ENCODE measurements around the gene HES5.

Gene HES5

GRCh38 chr1:2567083-2567679 is 37.1 kb upstream of the HES5 start:
- H3K27me3 ChIP-seq (ENCODE audit: low read depth, low read length) = no peaks in the 10 kb centered on the region
- H3K36me3 ChIP-seq (ENCODE audit: control insufficient read depth in 1 of 2, insufficient read depth in 2 of 2, low read length in 2 of 2) = peaks cover 0 to 17% of the 10 kb centered on the region in 2 donors
- no peaks in the 10 kb centered on the region for H3K4me1 ChIP-seq (ENCODE audit: control insufficient read depth in 1 of 2, insufficient read depth in 2 of 2, low read length in 2 of 2)
- H3K4me3 ChIP-seq (ENCODE audit: low read depth in 1 of 2, low read length in 2 of 2) = no peak overlapping the region
- no peaks in the 10 kb centered on the region for H3K9me3 ChIP-seq (ENCODE audit: control insufficient read depth in 1 of 2, low read length in 2 of 2)
- no peak overlapping the region for H3K27ac ChIP-seq (ENCODE audit: low read length)

- H3K27me3 ChIP-seq (ENCODE audit: low read depth, low read length) = no peaks in the 10 kb centered on the region
- H3K36me3 ChIP-seq (ENCODE audit: control insufficient read depth in 1 of 2, insufficient read depth in 2 of 2, low read length in 2 of 2) = peaks cover 0 to 24% of the 10 kb centered on the region in 2 donors
- no peaks in the 10 kb centered on the region for H3K4me1 ChIP-seq (ENCODE audit: control insufficient read depth in 1 of 2, insufficient read depth in 2 of 2, low read length in 2 of 2)
- no peaks in the 10 kb centered on the region for H3K9me3 ChIP-seq (ENCODE audit: control insufficient read depth in 1 of 2, low read length in 2 of 2)
- H3K4me3 ChIP-seq (ENCODE audit: low read depth in 1 of 2, low read length in 2 of 2) = no peak overlapping the region
- H3K27ac ChIP-seq (ENCODE audit: low read length) = no peak overlapping the region
These were observed 36.3 kb upstream of the HES5 start for GRCh38 chr1:2566101-2567045.

GRCh38 chr1:2564815-2565374 is 34.8 kb upstream of the HES5 start:
- Histone ChIP-seq H3K36me3 (ENCODE audit: control insufficient read depth in 1 of 2, insufficient read depth in 2 of 2, low read length in 2 of 2) (peaks cover 0 to 36% of the 10 kb centered on the region in 2 donors), H3K4me1 (ENCODE audit: control insufficient read depth in 1 of 2, insufficient read depth in 2 of 2, low read length in 2 of 2) (no peaks in the 10 kb centered on the region), H3K9me3 (ENCODE audit: control insufficient read depth in 1 of 2, low read length in 2 of 2) (no peaks in the 10 kb centered on the region), H3K27ac (ENCODE audit: low read length) (no peak overlapping the region), H3K27me3 (ENCODE audit: low read depth, low read length) (no peaks in the 10 kb centered on the region), H3K4me3 (ENCODE audit: low read depth in 1 of 2, low read length in 2 of 2) (no peak overlapping the region)

GRCh38 chr1:2564006-2564814 is 34.1 kb upstream of the HES5 start:
- Histone ChIP-seq H3K4me1 (ENCODE audit: control insufficient read depth in 1 of 2, insufficient read depth in 2 of 2, low read length in 2 of 2) (no peaks in the 10 kb centered on the region), H3K9me3 (ENCODE audit: control insufficient read depth in 1 of 2, low read length in 2 of 2) (no peaks in the 10 kb centered on the region), H3K27ac (ENCODE audit: low read length) (no peak overlapping the region), H3K36me3 (ENCODE audit: control insufficient read depth in 1 of 2, insufficient read depth in 2 of 2, low read length in 2 of 2) (peaks cover 0 to 42% of the 10 kb centered on the region in 2 donors), H3K27me3 (ENCODE audit: low read depth, low read length) (no peaks in the 10 kb centered on the region), H3K4me3 (ENCODE audit: low read depth in 1 of 2, low read length in 2 of 2) (no peak overlapping the region)

GRCh38 chr1:2563205-2563604 is 33.1 kb upstream of the HES5 start:
- Histone ChIP-seq H3K4me3 (ENCODE audit: low read depth in 1 of 2, low read length in 2 of 2) (no peak overlapping the region), H3K27ac (ENCODE audit: low read length) (no peak overlapping the region), H3K36me3 (ENCODE audit: control insufficient read depth in 1 of 2, insufficient read depth in 2 of 2, low read length in 2 of 2) (peaks cover 4 to 48% of the 10 kb centered on the region in 2 donors), H3K9me3 (ENCODE audit: control insufficient read depth in 1 of 2, low read length in 2 of 2) (no peaks in the 10 kb centered on the region), H3K27me3 (ENCODE audit: low read depth, low read length) (no peaks in the 10 kb centered on the region), H3K4me1 (ENCODE audit: control insufficient read depth in 1 of 2, insufficient read depth in 2 of 2, low read length in 2 of 2) (no peaks in the 10 kb centered on the region)

- Histone ChIP-seq H3K27ac (ENCODE audit: low read length) (no peak overlapping the region), H3K27me3 (ENCODE audit: low read depth, low read length) (no peaks in the 10 kb centered on the region), H3K36me3 (ENCODE audit: control insufficient read depth in 1 of 2, insufficient read depth in 2 of 2, low read length in 2 of 2) (peaks cover 4 to 48% of the 10 kb centered on the region in 2 donors)
These were observed 32.1 kb upstream of the HES5 start for GRCh38 chr1:2561898-2562895.

GRCh38 chr1:2561446-2561845 is 31.4 kb upstream of the HES5 start:
- peaks cover 4 to 48% of the 10 kb centered on the region in 2 donors for H3K36me3 ChIP-seq (ENCODE audit: control insufficient read depth in 1 of 2, insufficient read depth in 2 of 2, low read length in 2 of 2)
- peaks cover 0 to 16% of the 10 kb centered on the region in 2 donors for H3K4me1 ChIP-seq (ENCODE audit: control insufficient read depth in 1 of 2, insufficient read depth in 2 of 2, low read length in 2 of 2)
- no peak overlapping the region for H3K27ac ChIP-seq (ENCODE audit: low read length)
- H3K27me3 ChIP-seq (ENCODE audit: low read depth, low read length) = no peaks in the 10 kb centered on the region
- H3K9me3 ChIP-seq (ENCODE audit: control insufficient read depth in 1 of 2, low read length in 2 of 2) = no peaks in the 10 kb centered on the region
- no peak overlapping the region for H3K4me3 ChIP-seq (ENCODE audit: low read depth in 1 of 2, low read length in 2 of 2)

More at GRCh38 chr1:2561898-2562895, 32.1 kb upstream of the HES5 start:
- H3K4me1 ChIP-seq (ENCODE audit: control insufficient read depth in 1 of 2, insufficient read depth in 2 of 2, low read length in 2 of 2) = peaks cover 0 to 9% of the 10 kb centered on the region in 2 donors
- H3K9me3 ChIP-seq (ENCODE audit: control insufficient read depth in 1 of 2, low read length in 2 of 2) = no peaks in the 10 kb centered on the region
- no peak overlapping the region for H3K4me3 ChIP-seq (ENCODE audit: low read depth in 1 of 2, low read length in 2 of 2)

- Histone ChIP-seq H3K36me3 (ENCODE audit: control insufficient read depth in 1 of 2, insufficient read depth in 2 of 2, low read length in 2 of 2) (peaks cover 4 to 48% of the 10 kb centered on the region in 2 donors), H3K27ac (ENCODE audit: low read length) (no peak overlapping the region), H3K27me3 (ENCODE audit: low read depth, low read length) (no peaks in the 10 kb centered on the region), H3K9me3 (ENCODE audit: control insufficient read depth in 1 of 2, low read length in 2 of 2) (no peaks in the 10 kb centered on the region), H3K4me3 (ENCODE audit: low read depth in 1 of 2, low read length in 2 of 2) (no peak overlapping the region), H3K4me1 (ENCODE audit: control insufficient read depth in 1 of 2, insufficient read depth in 2 of 2, low read length in 2 of 2) (peaks cover 0 to 21% of the 10 kb centered on the region in 2 donors)
These were observed 30.4 kb upstream of the HES5 start for GRCh38 chr1:2560299-2561073.

- peaks cover 4 to 48% of the 10 kb centered on the region in 2 donors for H3K36me3 ChIP-seq (ENCODE audit: control insufficient read depth in 1 of 2, insufficient read depth in 2 of 2, low read length in 2 of 2)
- H3K9me3 ChIP-seq (ENCODE audit: control insufficient read depth in 1 of 2, low read length in 2 of 2) = no peaks in the 10 kb centered on the region
- H3K27ac ChIP-seq (ENCODE audit: low read length) = no peak overlapping the region
- H3K27me3 ChIP-seq (ENCODE audit: low read depth, low read length) = no peaks in the 10 kb centered on the region
- peaks cover 0 to 28% of the 10 kb centered on the region in 2 donors for H3K4me1 ChIP-seq (ENCODE audit: control insufficient read depth in 1 of 2, insufficient read depth in 2 of 2, low read length in 2 of 2)
- no peak overlapping the region for H3K4me3 ChIP-seq (ENCODE audit: low read depth in 1 of 2, low read length in 2 of 2)
These were observed 29.6 kb upstream of the HES5 start for GRCh38 chr1:2559509-2560298.

Measured in muscle layer of duodenum (tissue), 2 donors.